ENCODE data around the gene NUTM1.
"Not testable (repeated sequence)": the region's sequence is repeated elsewhere in the genome, so short reads cannot be mapped to it uniquely, and the experiment has no call there.

The NUTM1 gene

GRCh38 chr15:34332553-34333120 is 10.5 kb upstream of the NUTM1 start:
- peak overlapping the region; percentile 98 for H3K27ac Mint-ChIP-seq
- H3K4me3 Mint-ChIP-seq, result peak overlapping the region; percentile 69
- H3K4me1 Mint-ChIP-seq (ENCODE audit: low read depth), result peaks cover 83% of the 10 kb centered on the region
- H3K9me3 Mint-ChIP-seq (ENCODE audit: low read depth), result no peaks in the 10 kb centered on the region
- no peaks in the 10 kb centered on the region for H3K36me3 Mint-ChIP-seq
- H3K27me3 Mint-ChIP-seq, result no peaks in the 10 kb centered on the region

DNA sequence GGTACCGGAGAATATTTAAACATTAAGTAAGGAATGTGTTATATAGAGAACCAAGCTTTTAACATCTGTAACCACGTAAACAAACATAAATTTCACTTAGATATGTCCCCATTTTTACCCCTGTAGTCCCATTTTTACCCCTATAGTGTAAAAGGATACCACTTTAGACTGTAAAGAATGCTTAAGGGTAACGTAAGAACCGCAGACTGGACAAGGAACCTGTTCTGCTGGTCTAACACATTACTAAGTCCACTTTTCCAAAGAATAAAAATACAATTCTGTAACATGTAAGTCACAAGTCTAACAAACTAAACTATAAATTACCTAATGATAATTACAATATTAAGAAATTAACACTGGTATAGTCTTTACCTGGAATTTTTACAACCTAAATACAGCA is 8.4 kb upstream of the NUTM1 start:
- Mint-ChIP-seq H3K27ac (peak overlapping the region; percentile 98), H3K36me3 (no peaks in the 10 kb centered on the region), H3K4me1 (ENCODE audit: low read depth) (peaks cover 73% of the 10 kb centered on the region), H3K9me3 (ENCODE audit: low read depth) (no peaks in the 10 kb centered on the region), H3K27me3 (no peaks in the 10 kb centered on the region), H3K4me3 (peak overlapping the region; percentile 95)

GRCh38 chr15:34335176-34336032 is 7.7 kb upstream of the NUTM1 start:
- H3K4me3 Mint-ChIP-seq, result peak overlapping the region; percentile 95
- no peaks in the 10 kb centered on the region for H3K27me3 Mint-ChIP-seq
- H3K27ac Mint-ChIP-seq, result peak overlapping the region; percentile 98
- H3K9me3 Mint-ChIP-seq (ENCODE audit: low read depth), result no peaks in the 10 kb centered on the region
- H3K4me1 Mint-ChIP-seq (ENCODE audit: low read depth), result peaks cover 74% of the 10 kb centered on the region
- H3K36me3 Mint-ChIP-seq, result no peaks in the 10 kb centered on the region

GRCh38 chr15:34336231-34336990 is 6.7 kb upstream of the NUTM1 start:
- Mint-ChIP-seq H3K36me3 (peaks cover 4% of the 10 kb centered on the region), H3K9me3 (ENCODE audit: low read depth) (no peaks in the 10 kb centered on the region), H3K4me1 (ENCODE audit: low read depth) (peaks cover 74% of the 10 kb centered on the region), H3K4me3 (peak overlapping the region; percentile 95), H3K27ac (peak overlapping the region; percentile 98), H3K27me3 (no peaks in the 10 kb centered on the region)

DNA sequence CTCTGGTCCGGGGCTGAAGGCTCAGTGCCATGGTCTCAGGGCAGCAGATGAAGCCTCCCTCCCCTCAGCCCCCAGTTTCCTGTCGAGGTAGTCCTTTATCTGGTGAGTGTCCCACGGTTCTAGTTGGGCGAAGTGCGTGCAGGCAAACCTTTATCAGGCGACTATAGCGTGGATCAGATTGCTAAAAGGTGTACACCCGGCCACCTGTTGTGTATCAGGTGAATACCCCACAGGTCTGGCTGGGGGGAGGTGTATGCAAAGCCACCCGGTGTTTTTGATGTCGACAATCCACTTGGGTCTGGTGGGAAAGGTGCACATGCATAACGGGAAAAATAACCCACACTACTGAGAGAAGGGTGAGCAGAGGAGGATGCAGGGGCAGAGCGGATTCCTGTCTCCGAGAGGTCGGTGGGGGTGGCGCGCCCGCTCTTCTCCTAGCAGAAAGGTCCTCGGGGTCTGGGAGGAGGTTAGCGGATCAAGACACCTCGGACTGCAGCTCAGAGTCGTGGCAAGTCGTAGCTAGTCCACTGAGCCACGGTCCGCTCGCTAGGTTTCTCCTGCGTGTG is 6.0 kb upstream of the NUTM1 start:
- Mint-ChIP-seq H3K36me3 (peaks cover 9% of the 10 kb centered on the region), H3K27ac (peak overlapping the region; percentile 98), H3K4me3 (peak overlapping the region; percentile 95), H3K27me3 (no peaks in the 10 kb centered on the region), H3K4me1 (ENCODE audit: low read depth) (peaks cover 71% of the 10 kb centered on the region), H3K9me3 (ENCODE audit: low read depth) (no peaks in the 10 kb centered on the region)

- Mint-ChIP-seq H3K9me3 (ENCODE audit: low read depth) (no peaks in the 10 kb centered on the region), H3K4me3 (peak within 1 kb of the TSS; percentile 95), H3K27me3 (no peaks in the 10 kb centered on the region), H3K27ac (peak within 1 kb of the TSS; percentile 98), H3K4me1 (ENCODE audit: low read depth) (peaks cover 65% of the 10 kb centered on the region), H3K36me3 (peaks cover 9% of the 10 kb centered on the region)
Measured at GRCh38 chr15:34337557-34338306, 5.4 kb upstream of the NUTM1 start, which contains the start of gene SLC12A6. TSS of gene SLC12A6 (minus strand) at chr15:34337781. CDS start at chr15:34336680, 1,101 bp downstream.

DNA sequence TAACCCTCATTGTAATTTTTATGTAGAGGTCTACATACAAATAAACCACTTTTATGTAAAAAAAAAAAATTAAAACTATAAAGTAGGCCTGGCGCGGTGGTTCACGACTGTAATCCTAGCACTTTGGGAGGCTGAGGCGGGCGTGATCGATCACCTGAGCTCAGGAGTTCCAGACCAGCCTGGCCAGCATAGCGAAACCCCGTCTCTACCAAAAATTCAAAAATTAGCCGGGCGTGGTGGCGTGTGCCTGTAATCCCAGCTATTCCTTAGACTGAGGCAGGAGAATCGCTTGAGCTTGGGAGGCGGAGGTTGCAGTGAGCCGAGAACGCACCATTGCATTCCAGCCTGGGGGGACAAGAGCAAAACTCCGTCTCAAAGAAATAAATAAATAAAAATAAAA is 4.8 kb upstream of the NUTM1 start:
- Mint-ChIP-seq H3K9me3 (ENCODE audit: low read depth) (no peaks in the 10 kb centered on the region), H3K4me1 (ENCODE audit: low read depth) (peaks cover 60% of the 10 kb centered on the region)

DNA sequence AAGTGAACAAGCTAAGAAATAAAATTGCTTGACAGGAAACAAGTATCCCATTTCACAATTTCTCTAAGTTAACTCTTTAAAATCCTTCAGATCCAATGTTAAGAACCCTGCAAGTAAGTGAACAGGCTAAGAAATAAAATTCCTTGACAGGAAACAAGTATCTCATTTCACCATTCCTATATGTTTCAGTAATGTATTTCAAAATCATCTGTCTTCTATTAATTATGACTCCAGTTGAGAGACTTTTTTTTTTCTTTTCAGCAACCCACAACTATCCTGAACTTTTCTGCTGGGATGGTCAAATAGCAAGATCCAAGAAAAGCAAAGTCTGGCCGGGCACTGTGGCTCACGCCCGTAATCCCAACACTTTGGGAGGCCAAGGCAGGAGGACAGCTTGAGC is 3.2 kb upstream of the NUTM1 start:
- peak overlapping the region; percentile 70 for H3K27ac Mint-ChIP-seq
- H3K4me3 Mint-ChIP-seq, result no peak overlapping the region
- H3K4me1 Mint-ChIP-seq (ENCODE audit: low read depth), result peaks cover 50% of the 10 kb centered on the region
- peaks cover 9% of the 10 kb centered on the region for H3K36me3 Mint-ChIP-seq
- no peaks in the 10 kb centered on the region for H3K9me3 Mint-ChIP-seq (ENCODE audit: low read depth)
- H3K27me3 Mint-ChIP-seq, result no peaks in the 10 kb centered on the region

More for the DNA sequence above, 4.8 kb upstream of the NUTM1 start:
- H3K36me3 Mint-ChIP-seq, result peaks cover 9% of the 10 kb centered on the region
- H3K27ac Mint-ChIP-seq, result peak overlapping the region; percentile 79
- H3K4me3 Mint-ChIP-seq, result peak overlapping the region; percentile 82
- H3K27me3 Mint-ChIP-seq, result no peaks in the 10 kb centered on the region

- H3K4me1 Mint-ChIP-seq (ENCODE audit: low read depth), result peaks cover 34% of the 10 kb centered on the region
- H3K27ac Mint-ChIP-seq, result peak overlapping the region; percentile 94
- peaks cover 9% of the 10 kb centered on the region for H3K36me3 Mint-ChIP-seq
- H3K9me3 Mint-ChIP-seq (ENCODE audit: low read depth), result no peaks in the 10 kb centered on the region
- H3K27me3 Mint-ChIP-seq, result no peaks in the 10 kb centered on the region
- H3K4me3 Mint-ChIP-seq, result no peak overlapping the region
Measured at GRCh38 chr15:34341381-34342212, 1.5 kb upstream of the NUTM1 start.

GRCh38 chr15:34342213-34342736 is 840 bp upstream of the NUTM1 start:
- not testable (repeated sequence) for H3K27me3 Mint-ChIP-seq; H3K4me3 Mint-ChIP-seq; H3K9me3 Mint-ChIP-seq (ENCODE audit: low read depth); H3K36me3 Mint-ChIP-seq
- peaks cover 29% of the 10 kb centered on the region for H3K4me1 Mint-ChIP-seq (ENCODE audit: low read depth)
- peak overlapping the region; percentile 94 for H3K27ac Mint-ChIP-seq

DNA sequence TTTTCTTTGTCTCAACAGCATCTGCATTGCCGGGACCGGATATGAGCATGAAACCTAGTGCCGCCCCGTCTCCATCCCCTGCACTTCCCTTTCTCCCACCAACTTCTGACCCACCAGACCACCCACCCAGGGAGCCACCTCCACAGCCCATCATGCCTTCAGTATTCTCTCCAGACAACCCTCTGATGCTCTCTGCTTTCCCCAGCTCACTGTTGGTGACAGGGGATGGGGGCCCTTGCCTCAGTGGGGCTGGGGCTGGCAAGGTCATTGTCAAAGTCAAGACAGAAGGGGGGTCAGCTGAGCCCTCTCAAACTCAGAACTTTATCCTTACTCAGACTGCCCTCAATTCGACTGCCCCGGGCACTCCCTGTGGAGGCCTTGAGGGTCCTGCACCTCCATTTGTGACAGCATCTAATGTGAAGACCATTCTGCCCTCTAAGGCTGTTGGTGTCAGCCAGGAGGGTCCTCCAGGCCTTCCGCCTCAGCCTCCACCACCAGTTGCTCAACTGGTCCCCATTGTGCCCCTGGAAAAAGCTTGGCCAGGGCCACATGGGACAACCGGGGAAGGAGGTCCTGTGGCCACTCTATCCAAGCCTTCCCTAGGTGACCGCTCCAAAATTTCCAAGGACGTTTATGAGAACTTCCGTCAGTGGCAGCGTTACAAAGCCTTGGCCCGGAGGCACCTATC is 5.0 kb downstream of the NUTM1 start:
- H3K4me3 Mint-ChIP-seq, result no peak overlapping the region
- no peaks in the 10 kb centered on the region for H3K4me1 Mint-ChIP-seq (ENCODE audit: low read depth)
- no peaks in the 10 kb centered on the region for H3K9me3 Mint-ChIP-seq (ENCODE audit: low read depth)
- H3K27ac Mint-ChIP-seq, result no peak overlapping the region
- H3K36me3 Mint-ChIP-seq, result no peaks in the 10 kb centered on the region
- H3K27me3 Mint-ChIP-seq, result no peaks in the 10 kb centered on the region

- Mint-ChIP-seq H3K4me3 (no peak overlapping the region), H3K36me3 (no peaks in the 10 kb centered on the region), H3K27me3 (no peaks in the 10 kb centered on the region), H3K27ac (no peak overlapping the region), H3K9me3 (ENCODE audit: low read depth) (no peaks in the 10 kb centered on the region), H3K4me1 (ENCODE audit: low read depth) (no peaks in the 10 kb centered on the region)
Measured at GRCh38 chr15:34348735-34349300, 5.7 kb downstream of the NUTM1 start.

DNA sequence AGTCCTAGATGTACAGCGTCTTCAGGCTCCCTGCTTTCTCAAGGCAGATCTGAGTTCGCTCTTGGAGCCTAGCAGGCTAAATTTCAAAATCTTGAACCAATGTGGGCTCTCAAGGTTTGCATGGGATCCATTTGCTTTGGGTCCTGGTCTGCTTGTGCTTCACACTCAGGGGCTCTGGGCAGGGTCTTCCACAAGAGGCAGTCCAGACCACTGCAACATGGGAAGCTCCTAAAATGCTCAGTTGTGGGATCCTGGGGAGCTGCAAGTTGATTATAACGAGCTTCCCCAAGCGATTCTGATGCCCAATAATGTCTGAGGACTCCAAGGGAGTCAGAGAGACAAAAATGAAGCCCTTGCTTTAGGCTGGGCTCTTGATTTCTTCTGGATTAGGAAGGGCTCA is 6.7 kb downstream of the NUTM1 start:
- Mint-ChIP-seq H3K36me3 (no peaks in the 10 kb centered on the region), H3K4me3 (no peak overlapping the region), H3K27ac (no peak overlapping the region), H3K4me1 (ENCODE audit: low read depth) (no peaks in the 10 kb centered on the region), H3K27me3 (no peaks in the 10 kb centered on the region), H3K9me3 (ENCODE audit: low read depth) (no peaks in the 10 kb centered on the region)
